Measurements from ENCODE around the gene OVOL3.
A peak's percentile ranks its signal among the peaks of the same experiment; 100 is the strongest.

Gene OVOL3

GRCh38 chr19:36139120-36139472 is 28.2 kb downstream of the OVOL3 start:
- no peak for TF ChIP-seq CTCF (IDR thresholded peaks at IDR 0.05; ENCODE audit: low read depth, low read length)
- no peak for DNase-seq (ENCODE audit: extremely low read depth, low read depth)

- peak; percentile 91 for DNase-seq (ENCODE audit: extremely low read depth, low read depth)
- no peak for TF ChIP-seq CTCF (IDR thresholded peaks at IDR 0.05; ENCODE audit: low read depth, low read length)
These were observed 28.7 kb downstream of the OVOL3 start, which contains the start of gene CAPNS1 for GRCh38 chr19:36139473-36140303. TSS of gene CAPNS1 (plus strand) at chr19:36140066. CDS start at chr19:36141012, 946 bp downstream.

- no peak for DNase-seq (ENCODE audit: extremely low read depth, low read depth)
These were observed 29.5 kb downstream of the OVOL3 start for GRCh38 chr19:36140304-36141038.

GRCh38 chr19:36141039-36141927 is 30.3 kb downstream of the OVOL3 start:
- peak; percentile 49 for DNase-seq (ENCODE audit: extremely low read depth, low read depth)
- TF ChIP-seq CTCF (IDR thresholded peaks at IDR 0.05; ENCODE audit: low read depth, low read length), result no peak

More at GRCh38 chr19:36140304-36141038, 29.5 kb downstream of the OVOL3 start:
- no peak for TF ChIP-seq CTCF (IDR thresholded peaks at IDR 0.05; ENCODE audit: low read depth, low read length)

- no peak for DNase-seq (ENCODE audit: extremely low read depth, low read depth)
- no peak for TF ChIP-seq CTCF (IDR thresholded peaks at IDR 0.05; ENCODE audit: low read depth, low read length)
These were observed 31.1 kb downstream of the OVOL3 start for GRCh38 chr19:36142046-36142445.

GRCh38 chr19:36142496-36142895 is 31.6 kb downstream of the OVOL3 start:
- DNase-seq (ENCODE audit: extremely low read depth, low read depth), result no peak
- TF ChIP-seq CTCF (IDR thresholded peaks at IDR 0.05; ENCODE audit: low read depth, low read length), result no peak

Measured in AG09319 (cell line).